Sigmoid colon (tissue), 7 donors: Measurements from ENCODE around the gene CLEC9A. TPM values are rescaled to one million over a fixed set of nuclear protein-coding genes. Genes with fewer than 3 reads are reported as not detected.

Source experiments
- DNase-seq: peaks from one replicate; pipeline ENCODE4 v3.0.0-alpha.2; 2019
- H3K27ac ChIP-seq, 4 donors: fragments of 200-600 bp; sonication (generic); one replicate each; pipeline ENCODE4 v1.5.1; 2016 to 2019; ENCODE audit warnings: mild to moderate bottlenecking in 1 of 4
- H3K27me3 ChIP-seq, 3 donors: fragments of 200-600 bp; sonication (generic); one replicate each; pipeline ENCODE4 v1.5.1; 2019; ENCODE audit warnings: mild to moderate bottlenecking in 1 of 3
- H3K36me3 ChIP-seq, 4 donors: fragments of 200-600 bp; sonication (generic); one replicate each; pipeline ENCODE4 v1.5.1; 2016 to 2019
- H3K4me1 ChIP-seq, 4 donors: fragments of 200-600 bp; sonication (generic); one replicate each; pipeline ENCODE4 v1.5.1; 2017 to 2019
- H3K4me3 ChIP-seq, 4 donors: fragments of 200-600 bp; sonication (generic); one replicate each; pipeline ENCODE4 v1.5.1; 2017 to 2019; ENCODE audit warnings: mild to moderate bottlenecking in 2 of 4, moderate library complexity in 1 of 4
- H3K9me3 ChIP-seq, 4 donors: fragments of 200-600 bp in 3 of 4; sonication (generic) in 3 of 4; one replicate each; pipeline versions ENCODE4 v1.5.1 to v1.6.1; 2013 to 2019
- EP300 ChIP-seq, 4 donors: sonication (generic); formaldehyde crosslinking; IDR thresholded peaks; one replicate each; pipeline ENCODE4 v1.6.1; 2017; ENCODE audit warnings: antibody characterized with exemption in 4 of 4
- POLR2A ChIP-seq, 2 donors: fragments of 450-650 bp; IDR thresholded peaks; one replicate each; pipeline ENCODE4 v1.6.1; 2016; ENCODE audit warnings: antibody characterized with exemption in 2 of 2, mild to moderate bottlenecking in 2 of 2, moderate library complexity in 2 of 2
- POLR2AphosphoS5 ChIP-seq, 4 donors: sonication (generic); formaldehyde crosslinking; IDR thresholded peaks; one replicate each; pipeline ENCODE4 v1.6.1; 2017; ENCODE audit warnings: antibody characterized with exemption in 4 of 4
- WGBS, 2 donors: extraction: QIAGEN DNeasy Blood & Tissue Kit; methylation state at CpG; one replicate each; pipeline ENCODE4 v1.1.7; 2013; 5-methylcytosine and 5-hydroxymethylcytosine counted together
- intact Hi-C: fragments of 100-400 bp; cut with DNase I; formaldehyde crosslinking; loops from one replicate; pipeline ENCODE4 v1.15.1; 2023
- polyA plus RNA-seq, 3 donors: library from polyadenylated mRNA; stranded (reverse); fragments of 200-250 nt; gene quantifications; one replicate each; pipeline ENCODE4 v1.2.3, GENCODE V29; 2013
- total RNA-seq, 4 donors: library from RNA; depleted of rRNA; stranded (reverse); fragments of >200 nt; gene quantifications; one replicate each; pipeline ENCODE4 v1.1.0, GENCODE V29; 2016
- TF ChIP-seq, protein P1 (sequence below), 4 experiments: fragments of 450-650 bp in 3 of 4; fragments of 200-600 bp in 1 of 4; IDR thresholded peaks; one replicate each; pipeline ENCODE4 v1.5.1; 2016 to 2019; ENCODE audit warnings: antibody characterized with exemption in 4 of 4, mild to moderate bottlenecking in 3 of 4, moderate library complexity in 2 of 4
- donor health status: healthy with polysubstance abuse.
- donor health status: Bipolar disorder and iron deficiency.
- donor health status: healthy.

Gene CLEC9A
- total and polyA plus RNA-seq, 7 donors: 0.46 to 1.5 TPM; not detected in 5

DNA sequence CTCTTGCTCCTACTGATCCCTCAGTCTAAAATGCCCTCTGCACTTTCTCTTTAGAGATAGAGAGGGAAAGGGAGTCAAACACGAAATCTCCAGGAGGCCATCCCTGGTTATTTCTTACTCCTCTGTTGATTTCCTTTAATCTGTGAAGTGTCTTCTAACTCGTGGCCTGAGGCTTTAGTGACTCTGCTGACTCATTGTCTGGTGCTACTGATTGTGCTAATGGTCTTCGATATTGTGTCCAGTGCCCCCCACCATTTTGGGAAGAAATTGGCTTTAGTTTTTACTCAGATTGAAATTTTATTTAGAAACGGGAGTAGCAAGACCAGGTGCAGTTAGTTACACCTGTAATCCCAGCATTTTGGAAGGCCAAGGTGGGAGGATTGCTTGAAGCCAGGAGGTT, 839 bp downstream of the CLEC9A start:
- TF ChIP-seq POLR2AphosphoS5 (IDR thresholded peaks at IDR 0.05): no peak
- TF ChIP-seq EP300 (IDR thresholded peaks at IDR 0.05): no peak
- TF ChIP-seq POLR2A (IDR thresholded peaks at IDR 0.05): no peak
- TF ChIP-seq, protein P1, sequence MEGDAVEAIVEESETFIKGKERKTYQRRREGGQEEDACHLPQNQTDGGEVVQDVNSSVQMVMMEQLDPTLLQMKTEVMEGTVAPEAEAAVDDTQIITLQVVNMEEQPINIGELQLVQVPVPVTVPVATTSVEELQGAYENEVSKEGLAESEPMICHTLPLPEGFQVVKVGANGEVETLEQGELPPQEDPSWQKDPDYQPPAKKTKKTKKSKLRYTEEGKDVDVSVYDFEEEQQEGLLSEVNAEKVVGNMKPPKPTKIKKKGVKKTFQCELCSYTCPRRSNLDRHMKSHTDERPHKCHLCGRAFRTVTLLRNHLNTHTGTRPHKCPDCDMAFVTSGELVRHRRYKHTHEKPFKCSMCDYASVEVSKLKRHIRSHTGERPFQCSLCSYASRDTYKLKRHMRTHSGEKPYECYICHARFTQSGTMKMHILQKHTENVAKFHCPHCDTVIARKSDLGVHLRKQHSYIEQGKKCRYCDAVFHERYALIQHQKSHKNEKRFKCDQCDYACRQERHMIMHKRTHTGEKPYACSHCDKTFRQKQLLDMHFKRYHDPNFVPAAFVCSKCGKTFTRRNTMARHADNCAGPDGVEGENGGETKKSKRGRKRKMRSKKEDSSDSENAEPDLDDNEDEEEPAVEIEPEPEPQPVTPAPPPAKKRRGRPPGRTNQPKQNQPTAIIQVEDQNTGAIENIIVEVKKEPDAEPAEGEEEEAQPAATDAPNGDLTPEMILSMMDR (IDR thresholded peaks at IDR 0.05): no peak

GRCh38 chr12:10031771-10032175, 1.3 kb downstream of the CLEC9A start:
- WGBS, 2 donors: 80 to 86% methylated on average over 5 of the region's 5 CpGs
- intact Hi-C loops: loop anchor here (5.0 kb wide), 1 partner anchor 111 kb away; no protein-coding TSS in a partner anchor
- H3K27me3 ChIP-seq: no peaks in the 10 kb centered on the region

More for the DNA sequence above, 839 bp downstream of the CLEC9A start:
- Histone ChIP-seq H3K9me3 (no peaks in the 10 kb centered on the region), H3K27ac (no peak overlapping the region), H3K4me3 (no peak overlapping the region), H3K4me1 (no peaks in the 10 kb centered on the region), H3K36me3 (no peaks in the 10 kb centered on the region), H3K27me3 (no peaks in the 10 kb centered on the region)
- WGBS, 2 donors: 64 to 67% methylated on average over 4 of the region's 4 CpGs
- intact Hi-C loops: loop anchor here (5.0 kb wide), 1 partner anchor 111 kb away; no protein-coding TSS in a partner anchor
- DNase-seq: no peak

DNA sequence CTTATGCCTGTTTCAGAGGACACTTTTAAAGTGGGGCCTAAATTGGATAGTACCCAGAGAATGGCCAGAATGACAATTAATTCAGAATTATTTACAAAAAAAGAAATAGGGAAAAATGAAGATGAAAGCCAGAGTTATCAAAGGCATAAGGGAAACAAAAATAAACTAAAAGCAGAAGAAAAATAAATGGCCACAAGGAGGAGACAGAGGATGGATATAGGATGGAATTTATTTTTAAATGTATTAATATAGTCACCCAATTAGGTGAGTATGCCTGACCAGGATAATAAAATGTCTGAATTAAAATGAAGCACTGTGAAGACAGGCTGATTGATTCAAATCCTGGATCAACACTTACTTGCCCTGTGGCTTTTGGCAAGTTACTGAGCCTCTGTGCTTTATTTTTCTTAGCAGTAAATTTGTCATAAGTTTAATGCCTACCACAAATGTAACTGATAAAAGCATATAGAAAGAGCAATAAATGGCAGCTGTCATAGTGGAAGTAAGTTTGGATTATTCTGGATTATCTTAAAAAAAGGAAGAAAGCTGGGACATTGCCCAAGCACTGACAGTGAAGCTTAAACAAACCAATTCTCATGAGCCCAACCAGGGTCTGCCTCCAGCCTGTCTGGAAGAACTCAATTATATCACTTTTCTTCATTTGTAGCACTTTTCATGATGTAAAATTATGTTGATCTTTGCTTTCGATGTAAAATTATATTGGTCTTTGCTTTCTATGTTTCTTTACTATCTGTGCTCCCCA, 3.5 kb downstream of the CLEC9A start:
- TF ChIP-seq, protein P1 (IDR thresholded peaks at IDR 0.05): peak; percentile 32 to 53 (median 44)
- TF ChIP-seq POLR2A (IDR thresholded peaks at IDR 0.05): no peak
- Histone ChIP-seq H3K27ac (no peak overlapping the region), H3K27me3 (no peaks in the 10 kb centered on the region), H3K4me1 (no peaks in the 10 kb centered on the region), H3K4me3 (no peak overlapping the region), H3K9me3 (no peaks in the 10 kb centered on the region), H3K36me3 (no peaks in the 10 kb centered on the region)
- no peak for DNase-seq
- intact Hi-C loops: loop anchor here (5.0 kb wide), 1 partner anchor 108 kb away; no protein-coding TSS in a partner anchor
- WGBS, 2 donors: 53 to 80% methylated on average over 1 of the region's 1 CpG

More at GRCh38 chr12:10031771-10032175, 1.3 kb downstream of the CLEC9A start:
- H3K4me1 ChIP-seq: no peaks in the 10 kb centered on the region
- DNase-seq: no peak
- no peak overlapping the region for H3K4me3 ChIP-seq
- no peak overlapping the region for H3K27ac ChIP-seq
- H3K9me3 ChIP-seq: no peaks in the 10 kb centered on the region
- no peak for TF ChIP-seq EP300 (IDR thresholded peaks at IDR 0.05)
- no peak for TF ChIP-seq POLR2AphosphoS5 (IDR thresholded peaks at IDR 0.05)
- TF ChIP-seq POLR2A (IDR thresholded peaks at IDR 0.05): no peak
- TF ChIP-seq, protein P1 (IDR thresholded peaks at IDR 0.05): no peak
- H3K36me3 ChIP-seq: no peaks in the 10 kb centered on the region

GRCh38 chr12:10042167-10042566, 11.7 kb downstream of the CLEC9A start:
- H3K27me3 ChIP-seq: no peaks in the 10 kb centered on the region
- no peak overlapping the region for H3K27ac ChIP-seq
- no peaks in the 10 kb centered on the region for H3K4me1 ChIP-seq
- intact Hi-C loops: no loop called here
- TF ChIP-seq EP300 (IDR thresholded peaks at IDR 0.05) (no peak), POLR2AphosphoS5 (IDR thresholded peaks at IDR 0.05) (no peak), POLR2A (IDR thresholded peaks at IDR 0.05) (no peak)
- TF ChIP-seq, protein P1 (IDR thresholded peaks at IDR 0.05): no peak
- no peaks in the 10 kb centered on the region for H3K36me3 ChIP-seq
- H3K9me3 ChIP-seq: no peaks in the 10 kb centered on the region
- no peak overlapping the region for H3K4me3 ChIP-seq
- no peak for DNase-seq
